ENCODE measurements around the gene CHCHD6.

The CHCHD6 gene

GRCh38 chr3:126816986-126817777, 113.1 kb downstream of the CHCHD6 start:
- no peak for TF ChIP-seq CTCF (IDR thresholded peaks at IDR 0.05; ENCODE audit: low read depth, low read length)
- H3K4me3 ChIP-seq (ENCODE audit: low read depth, low read length): no peak overlapping the region

- H3K4me3 ChIP-seq (ENCODE audit: low read depth, low read length): no peak overlapping the region
- TF ChIP-seq CTCF (IDR thresholded peaks at IDR 0.05; ENCODE audit: low read depth, low read length): no peak
Measured at GRCh38 chr3:126817781-126818180, 113.7 kb downstream of the CHCHD6 start.

- TF ChIP-seq CTCF (IDR thresholded peaks at IDR 0.05; ENCODE audit: low read depth, low read length): no peak
- no peak overlapping the region for H3K4me3 ChIP-seq (ENCODE audit: low read depth, low read length)
Measured at GRCh38 chr3:126818400-126819095, 114.5 kb downstream of the CHCHD6 start.

GRCh38 chr3:126826693-126827092, 122.7 kb downstream of the CHCHD6 start:
- TF ChIP-seq CTCF (IDR thresholded peaks at IDR 0.05; ENCODE audit: low read depth, low read length): no peak
- no peak overlapping the region for H3K4me3 ChIP-seq (ENCODE audit: low read depth, low read length)

- no peak overlapping the region for H3K4me3 ChIP-seq (ENCODE audit: low read depth, low read length)
- no peak for TF ChIP-seq CTCF (IDR thresholded peaks at IDR 0.05; ENCODE audit: low read depth, low read length)
Measured at GRCh38 chr3:126827121-126827520, 123.1 kb downstream of the CHCHD6 start.

- H3K4me3 ChIP-seq (ENCODE audit: low read depth, low read length): no peak overlapping the region
- no peak for TF ChIP-seq CTCF (IDR thresholded peaks at IDR 0.05; ENCODE audit: low read depth, low read length)
Measured at GRCh38 chr3:126828306-126828705, 124.3 kb downstream of the CHCHD6 start.

- no peak for TF ChIP-seq CTCF (IDR thresholded peaks at IDR 0.05; ENCODE audit: low read depth, low read length)
- no peak overlapping the region for H3K4me3 ChIP-seq (ENCODE audit: low read depth, low read length)
Measured at GRCh38 chr3:126832933-126833332, 128.9 kb downstream of the CHCHD6 start.

All from WI38 (cell line).